Prostate gland (tissue), 2 donors: ENCODE measurements around the gene MRTFB. TPM values are rescaled to one million over a fixed set of nuclear protein-coding genes. Genes with fewer than 3 reads are reported as not detected.
"Not testable (repeated sequence)": the region's sequence is repeated elsewhere in the genome, so short reads cannot be mapped to it uniquely, and the experiment has no call there.

Experiments used
- DNase-seq: peaks from one replicate; pipeline ENCODE4 v3.0.0-alpha.2; 2019; ENCODE audit warnings: low spot score
- H3K27ac ChIP-seq, 2 donors: fragments of 200-600 bp; sonication (generic); 2 replicates each; pipeline ENCODE4 v1.5.1; 2017 to 2019
- H3K27me3 ChIP-seq: fragments of 200-600 bp; sonication (generic); replicated peaks from 2 replicates; pipeline ENCODE4 v1.5.1; 2019; ENCODE audit not compliant: insufficient read depth
- H3K36me3 ChIP-seq, 2 donors: fragments of 200-600 bp; sonication (generic); 1 replicate in 1 of 2; 2 replicates in 1 of 2; pipeline versions ENCODE4 v1.5.1 to v1.8.1; 2017 to 2019
- H3K4me1 ChIP-seq: fragments of 200-600 bp; sonication (generic); replicated peaks from 2 replicates; pipeline ENCODE4 v1.5.1; 2019
- H3K4me3 ChIP-seq, 2 donors: fragments of 200-600 bp; sonication (generic); 2 replicates each; pipeline ENCODE4 v1.5.1; 2017 to 2019
- H3K9me3 ChIP-seq: fragments of 200-600 bp; sonication (generic); 2 replicates; pipeline ENCODE4 v1.5.1; 2017
- POLR2A ChIP-seq: fragments of 450-650 bp; IDR thresholded peaks from one replicate; pipeline ENCODE4 v1.6.1; 2016; ENCODE audit warnings: antibody characterized with exemption, mild to moderate bottlenecking
- POLR2AphosphoS5 ChIP-seq: sonication (generic); formaldehyde crosslinking; IDR thresholded peaks from one replicate; pipeline ENCODE4 v1.6.1; 2017; ENCODE audit warnings: antibody characterized with exemption
- WGBS: methylation state at CpG from one replicate; pipeline ENCODE4 v1.1.5; 2018; 5-methylcytosine and 5-hydroxymethylcytosine counted together
- intact Hi-C: fragments of 100-400 bp; cut with DNase I; formaldehyde crosslinking; loops from one replicate; pipeline ENCODE4 v1.14.2; 2022
- total RNA-seq, 2 donors: library from RNA; depleted of rRNA; stranded (reverse); fragments of >200 nt; gene quantifications; one replicate each; pipeline ENCODE4 v1.1.0, GENCODE V29; 2016
- TF ChIP-seq, protein P1 (sequence below), 4 experiments: fragments of 200-600 bp in 2 of 4; fragments of 450-650 bp in 2 of 4; sonication (generic) in 2 of 4; IDR thresholded peaks; 1 replicate in 3 of 4; 2 replicates in 1 of 4; pipeline ENCODE4 v1.5.1; 2016 to 2019; ENCODE audit warnings: antibody characterized with exemption in 4 of 4, mild to moderate bottlenecking in 2 of 4, moderate library complexity in 2 of 4

MRTFB gene
- total RNA-seq, 2 donors from 2014 or later, result 46.5 to 102 TPM

DNA sequence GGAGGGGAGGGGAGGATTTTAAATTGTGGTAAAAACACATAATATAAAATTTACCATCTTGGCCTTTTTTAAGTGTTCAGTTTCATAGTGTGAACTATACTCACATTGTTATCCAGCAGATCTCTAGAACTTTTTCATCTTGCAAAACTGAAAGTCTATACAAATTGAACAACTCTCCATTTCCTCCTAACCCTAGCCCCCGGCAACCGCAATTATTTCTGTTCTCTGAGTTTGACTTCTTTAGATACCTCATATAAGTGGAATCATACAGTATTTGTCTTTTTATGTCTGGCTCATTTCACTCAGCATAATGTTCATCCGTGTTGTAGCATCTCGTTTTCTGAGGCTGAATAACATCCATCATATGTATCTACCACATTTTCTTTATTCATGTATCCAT, 30.0 kb upstream of the MRTFB start:
- no peak for DNase-seq
- H3K4me3 ChIP-seq, result no peak overlapping the region
- no peaks in the 10 kb centered on the region for H3K9me3 ChIP-seq
- no peaks in the 10 kb centered on the region for H3K27me3 ChIP-seq
- H3K36me3 ChIP-seq, result no peaks in the 10 kb centered on the region
- WGBS, result 86% methylated on average over 4 of the region's 4 CpGs
- intact Hi-C loops, result no loop called here
- H3K4me1 ChIP-seq, result no peaks in the 10 kb centered on the region
- TF ChIP-seq POLR2A (no peak), POLR2AphosphoS5 (no peak)
- TF ChIP-seq, protein P1, sequence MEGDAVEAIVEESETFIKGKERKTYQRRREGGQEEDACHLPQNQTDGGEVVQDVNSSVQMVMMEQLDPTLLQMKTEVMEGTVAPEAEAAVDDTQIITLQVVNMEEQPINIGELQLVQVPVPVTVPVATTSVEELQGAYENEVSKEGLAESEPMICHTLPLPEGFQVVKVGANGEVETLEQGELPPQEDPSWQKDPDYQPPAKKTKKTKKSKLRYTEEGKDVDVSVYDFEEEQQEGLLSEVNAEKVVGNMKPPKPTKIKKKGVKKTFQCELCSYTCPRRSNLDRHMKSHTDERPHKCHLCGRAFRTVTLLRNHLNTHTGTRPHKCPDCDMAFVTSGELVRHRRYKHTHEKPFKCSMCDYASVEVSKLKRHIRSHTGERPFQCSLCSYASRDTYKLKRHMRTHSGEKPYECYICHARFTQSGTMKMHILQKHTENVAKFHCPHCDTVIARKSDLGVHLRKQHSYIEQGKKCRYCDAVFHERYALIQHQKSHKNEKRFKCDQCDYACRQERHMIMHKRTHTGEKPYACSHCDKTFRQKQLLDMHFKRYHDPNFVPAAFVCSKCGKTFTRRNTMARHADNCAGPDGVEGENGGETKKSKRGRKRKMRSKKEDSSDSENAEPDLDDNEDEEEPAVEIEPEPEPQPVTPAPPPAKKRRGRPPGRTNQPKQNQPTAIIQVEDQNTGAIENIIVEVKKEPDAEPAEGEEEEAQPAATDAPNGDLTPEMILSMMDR (IDR thresholded peaks at IDR 0.05), result no peak
- H3K27ac ChIP-seq, result no peak overlapping the region

DNA sequence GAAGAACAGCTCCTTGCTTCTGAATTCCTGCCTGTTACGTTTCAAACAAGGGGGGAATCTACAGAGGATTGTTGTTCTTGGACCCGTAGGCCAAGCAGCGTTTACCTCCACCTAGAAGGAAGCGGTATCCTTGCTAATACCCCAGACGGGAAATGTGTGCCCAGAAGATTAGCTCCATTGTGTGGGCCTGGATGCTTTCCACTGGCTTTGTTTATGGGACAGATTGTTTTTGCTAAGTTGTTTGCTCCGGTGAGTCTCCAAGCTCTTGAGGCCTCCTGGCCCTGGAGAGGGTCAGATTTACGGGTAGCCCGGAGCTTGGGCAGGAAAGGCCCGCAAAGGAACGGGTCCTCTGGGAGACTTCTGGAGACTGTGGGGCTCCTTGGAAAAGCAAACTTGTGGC, 28.4 kb upstream of the MRTFB start:
- Histone ChIP-seq H3K27me3 (no peaks in the 10 kb centered on the region), H3K36me3 (no peaks in the 10 kb centered on the region), H3K9me3 (no peaks in the 10 kb centered on the region), H3K27ac (peak overlapping the region; percentile 32 to 44), H3K4me3 (no peak overlapping the region), H3K4me1 (no peaks in the 10 kb centered on the region)
- TF ChIP-seq POLR2AphosphoS5 (peak; percentile 22), POLR2A (no peak)
- TF ChIP-seq, protein P1 (IDR thresholded peaks at IDR 0.05), result no peak
- 19% methylated on average over 10 of the region's 10 CpGs for WGBS
- no peak for DNase-seq
- intact Hi-C loops, result no loop called here

DNA sequence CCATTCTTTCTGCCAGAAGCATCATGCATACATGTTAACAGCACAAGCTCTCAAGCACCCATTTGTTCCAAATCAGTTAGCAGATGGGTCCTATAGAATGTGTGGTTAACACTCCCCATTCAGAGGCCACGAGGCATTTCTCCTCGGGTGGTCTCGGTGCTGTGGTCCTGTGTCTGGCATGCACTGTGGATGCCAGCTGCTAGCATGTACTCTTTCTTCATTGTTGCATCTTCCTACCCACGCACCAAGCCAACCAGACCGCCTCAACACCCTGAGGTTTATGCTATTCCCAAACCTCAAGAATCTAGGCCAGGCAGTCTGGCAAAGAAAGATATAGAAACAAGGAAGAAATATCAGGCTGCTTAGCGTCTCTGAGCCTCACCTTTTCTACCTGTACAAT, 27.8 kb upstream of the MRTFB start:
- 85% methylated on average over 6 of the region's 6 CpGs for WGBS

DNA sequence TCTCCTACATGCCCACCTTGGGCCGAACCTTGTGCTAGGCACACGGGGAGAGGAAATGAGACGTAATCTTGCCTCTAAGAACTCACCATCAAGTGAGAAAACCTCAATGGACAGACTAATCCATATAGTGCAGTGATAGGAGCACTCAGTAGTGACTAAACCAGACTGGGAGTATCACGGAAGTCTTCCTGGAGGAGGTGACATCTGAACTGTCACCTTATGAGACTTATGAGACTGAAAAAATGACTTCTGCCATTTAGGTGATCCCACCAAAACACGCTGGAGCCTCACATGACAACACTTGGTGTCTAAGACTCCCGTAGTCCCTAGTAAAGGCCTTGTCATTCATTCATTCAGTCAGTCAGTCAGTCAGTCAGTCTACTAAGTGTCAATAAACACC, 27.3 kb upstream of the MRTFB start:
- no peaks in the 10 kb centered on the region for H3K9me3 ChIP-seq
- DNase-seq, result no peak
- peak overlapping the region in 1 of 2 donors; percentile 2 for H3K27ac ChIP-seq
- H3K27me3 ChIP-seq, result no peaks in the 10 kb centered on the region
- H3K36me3 ChIP-seq, result no peaks in the 10 kb centered on the region
- no peaks in the 10 kb centered on the region for H3K4me1 ChIP-seq
- intact Hi-C loops, result no loop called here
- no peak overlapping the region for H3K4me3 ChIP-seq
- WGBS, result 95% methylated on average over 6 of the region's 6 CpGs
- no peak for TF ChIP-seq POLR2A
- TF ChIP-seq, protein P1 (IDR thresholded peaks at IDR 0.05), result no peak
- no peak for TF ChIP-seq POLR2AphosphoS5

More for the DNA sequence above, 27.8 kb upstream of the MRTFB start:
- TF ChIP-seq POLR2AphosphoS5 (no peak), POLR2A (no peak)
- TF ChIP-seq, protein P1 (IDR thresholded peaks at IDR 0.05), result no peak
- no peak for DNase-seq
- Histone ChIP-seq H3K4me1 (no peaks in the 10 kb centered on the region), H3K27me3 (no peaks in the 10 kb centered on the region), H3K27ac (peak overlapping the region in 1 of 2 donors; percentile 44), H3K4me3 (no peak overlapping the region), H3K9me3 (no peaks in the 10 kb centered on the region), H3K36me3 (no peaks in the 10 kb centered on the region)
- intact Hi-C loops, result no loop called here

DNA sequence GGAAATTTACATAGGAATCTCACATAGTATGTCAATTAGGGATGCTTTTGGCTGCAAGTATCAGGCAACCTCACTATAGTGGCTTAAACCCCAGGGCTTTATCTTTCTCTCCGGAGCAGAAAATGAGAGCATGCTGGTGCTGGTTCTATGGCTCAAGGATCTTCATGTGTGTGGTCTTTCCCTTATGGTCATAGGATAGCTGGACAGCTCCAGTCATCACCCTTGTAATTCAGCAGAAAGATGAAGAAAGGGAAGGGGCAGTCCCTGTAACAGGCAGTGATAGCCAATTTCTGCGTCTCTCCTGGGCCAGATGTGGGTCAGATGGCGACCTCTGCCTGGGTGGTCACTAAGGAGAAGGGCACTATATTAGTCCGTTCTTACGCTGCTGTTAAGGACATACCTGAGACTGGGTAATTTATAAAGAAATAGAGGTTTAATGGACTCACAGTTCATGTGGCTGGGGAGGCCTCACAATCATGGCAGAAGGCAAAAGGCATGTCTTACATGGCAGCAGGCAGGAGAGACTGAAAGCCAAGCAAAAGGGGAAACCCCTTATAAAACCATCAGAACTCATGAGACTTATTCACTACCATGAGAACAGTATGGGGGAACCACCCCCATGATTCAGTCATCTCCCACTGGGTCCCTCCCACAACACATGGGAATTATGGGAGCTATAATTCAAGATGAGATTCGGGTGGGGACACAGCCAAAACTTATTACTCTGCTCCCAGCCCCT, 23.8 kb upstream of the MRTFB start:
- H3K9me3 ChIP-seq, H3K4me1 ChIP-seq, H3K27me3 ChIP-seq, H3K36me3 ChIP-seq, intact Hi-C loops, H3K4me3 ChIP-seq, DNase-seq, H3K27ac ChIP-seq: not testable (repeated sequence)
- 83% methylated on average over 6 of the region's 6 CpGs for WGBS
